ENCODE data around the gene NDUFS6.
A peak's percentile ranks its signal among the peaks of the same experiment; 100 is the strongest.

NDUFS6 gene

DNA sequence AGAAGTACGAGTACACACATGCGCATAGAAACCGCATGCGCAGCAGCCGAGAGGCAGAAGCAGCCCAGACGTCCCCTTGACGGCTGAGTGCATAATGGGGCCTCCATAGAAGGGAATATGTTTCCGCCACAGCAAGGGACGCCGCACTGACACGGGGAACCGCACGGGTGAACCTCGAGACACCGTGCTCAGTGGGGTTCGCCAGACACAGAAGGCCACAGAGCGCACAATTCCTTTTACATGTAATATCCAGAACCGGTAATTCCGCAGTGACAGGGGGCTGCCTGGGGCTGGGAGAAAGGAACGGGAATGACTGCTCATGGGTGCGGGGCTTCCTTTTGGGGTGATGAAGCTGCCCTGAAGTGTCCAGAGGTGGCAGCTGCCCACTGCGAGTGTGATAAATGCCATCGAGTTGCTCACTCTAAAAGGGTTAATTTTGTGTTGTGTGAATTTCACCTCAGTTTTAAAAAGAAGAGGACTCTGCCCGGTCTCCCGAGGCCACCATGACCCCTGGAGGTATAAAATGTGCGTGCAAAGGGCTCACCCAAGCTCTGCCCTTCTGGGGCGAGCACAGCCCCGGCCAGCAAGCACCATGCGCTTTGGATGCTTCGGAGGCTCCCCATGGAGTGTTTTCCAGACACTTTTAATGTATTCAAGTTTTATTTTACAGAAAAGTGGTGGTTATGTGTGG is 31.3 kb upstream of the NDUFS6 start:
- Histone ChIP-seq H2BK12ac (ENCODE audit: low read length) (no peak overlapping the region), H3K36me3 (replicated peaks in 1 of 2; ENCODE audit: control insufficient read depth in 2 of 2, insufficient read depth in 2 of 2, low read length in 2 of 2) (no peaks in the 10 kb centered on the region), H4K8ac (ENCODE audit: low read depth, low read length) (no peak overlapping the region), H3K4ac (ENCODE audit: low read length) (no peak overlapping the region), H3K23ac (ENCODE audit: low read depth, low read length, poor library complexity) (peak overlapping the region; percentile 23), H3K9ac (ENCODE audit: low read depth, low read length, poor library complexity) (no peak overlapping the region), H2BK5ac (ENCODE audit: low read length) (peak overlapping the region; percentile 31), H2AFZ (ENCODE audit: low read length) (no peak overlapping the region), H3K18ac (ENCODE audit: low read length) (peak overlapping the region; percentile 66), H3K9me3 (replicated peaks in 1 of 2; ENCODE audit: control insufficient read depth in 2 of 2, insufficient read depth in 1 of 2, low read depth in 1 of 2, low read length in 2 of 2) (peaks cover 2 to 14% of the 10 kb centered on the region in 2 donors), H3K27ac (replicated peaks; ENCODE audit: low read length) (no peak overlapping the region), H3K79me1 (ENCODE audit: low read depth, low read length) (no peaks in the 10 kb centered on the region), H3K27me3 (ENCODE audit: control insufficient read depth in 3 of 3, insufficient read depth in 3 of 3, low read depth in 1 of 3, low read length in 3 of 3) (no peaks in the 10 kb centered on the region), H2BK15ac (ENCODE audit: low read length) (peak overlapping the region; percentile 86), H3K14ac (ENCODE audit: low read length) (peak overlapping the region; percentile 75), H4K91ac (ENCODE audit: low read depth, low read length, poor library complexity) (no peak overlapping the region), H3K4me2 (ENCODE audit: insufficient read depth, low read length, poor library complexity, severe bottlenecking) (no peak overlapping the region), H2AK5ac (ENCODE audit: low read depth, low read length) (no peak overlapping the region), H3K4me1 (ENCODE audit: control insufficient read depth in 2 of 2, insufficient read depth in 1 of 2, low read depth in 1 of 2, low read length in 2 of 2) (peaks cover 8 to 9% of the 10 kb centered on the region in 2 donors), H3K4me3 (ENCODE audit: low read length in 2 of 2) (no peak overlapping the region), H2BK120ac (ENCODE audit: low read depth, low read length) (no peak overlapping the region)
- WGBS, 2 donors (ENCODE audit: extremely low coverage in 2 of 2, insufficient read length in 2 of 2, insufficient replicate concordance in 1 of 2): no CpG with 5 or more reads among the region's 30 CpGs
- DNase-seq (ENCODE audit: low spot score): no peak

DNA sequence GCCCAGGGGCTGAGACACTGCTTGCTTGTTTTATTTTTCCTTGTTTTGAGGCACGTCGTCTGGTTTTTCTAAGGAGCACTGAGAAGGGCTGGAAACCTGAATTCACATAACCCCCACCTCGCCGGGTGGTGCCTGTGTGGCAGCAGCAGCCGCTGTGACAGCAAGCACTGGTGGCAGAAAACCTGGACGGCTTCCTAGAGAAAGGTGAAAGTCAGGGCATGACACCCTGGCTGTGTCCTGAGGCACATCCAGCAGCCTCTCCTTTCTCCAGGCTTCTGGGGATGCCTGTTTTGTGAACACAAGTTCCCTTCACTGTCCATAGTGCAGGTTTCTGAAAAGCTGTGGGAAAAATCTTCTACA is 30.8 kb upstream of the NDUFS6 start:
- H3K9ac ChIP-seq (ENCODE audit: low read depth, low read length, poor library complexity): no peak overlapping the region
- H3K27me3 ChIP-seq (ENCODE audit: control insufficient read depth in 3 of 3, insufficient read depth in 3 of 3, low read depth in 1 of 3, low read length in 3 of 3): no peaks in the 10 kb centered on the region
- peaks cover 8 to 9% of the 10 kb centered on the region in 2 donors for H3K4me1 ChIP-seq (ENCODE audit: control insufficient read depth in 2 of 2, insufficient read depth in 1 of 2, low read depth in 1 of 2, low read length in 2 of 2)
- H2AK5ac ChIP-seq (ENCODE audit: low read depth, low read length): no peak overlapping the region
- H4K8ac ChIP-seq (ENCODE audit: low read depth, low read length): no peak overlapping the region
- no peak overlapping the region for H3K4me2 ChIP-seq (ENCODE audit: insufficient read depth, low read length, poor library complexity, severe bottlenecking)
- no peaks in the 10 kb centered on the region for H3K79me1 ChIP-seq (ENCODE audit: low read depth, low read length)
- H3K18ac ChIP-seq (ENCODE audit: low read length): no peak overlapping the region
- H3K36me3 ChIP-seq (replicated peaks in 1 of 2; ENCODE audit: control insufficient read depth in 2 of 2, insufficient read depth in 2 of 2, low read length in 2 of 2): no peaks in the 10 kb centered on the region
- H3K4me3 ChIP-seq (ENCODE audit: low read length in 2 of 2): no peak overlapping the region
- DNase-seq (ENCODE audit: low spot score): no peak
- H2BK12ac ChIP-seq (ENCODE audit: low read length): no peak overlapping the region
- no peak overlapping the region for H3K27ac ChIP-seq (replicated peaks; ENCODE audit: low read length)
- H3K23ac ChIP-seq (ENCODE audit: low read depth, low read length, poor library complexity): no peak overlapping the region
- no peak overlapping the region for H3K4ac ChIP-seq (ENCODE audit: low read length)
- H2BK5ac ChIP-seq (ENCODE audit: low read length): no peak overlapping the region
- no peak overlapping the region for H4K91ac ChIP-seq (ENCODE audit: low read depth, low read length, poor library complexity)
- no peak overlapping the region for H2BK120ac ChIP-seq (ENCODE audit: low read depth, low read length)
- no peak overlapping the region for H3K14ac ChIP-seq (ENCODE audit: low read length)
- H2AFZ ChIP-seq (ENCODE audit: low read length): no peak overlapping the region
- no peak overlapping the region for H2BK15ac ChIP-seq (ENCODE audit: low read length)
- H3K9me3 ChIP-seq (replicated peaks in 1 of 2; ENCODE audit: control insufficient read depth in 2 of 2, insufficient read depth in 1 of 2, low read depth in 1 of 2, low read length in 2 of 2): peaks cover 2 to 19% of the 10 kb centered on the region in 2 donors
- no CpG with 5 or more reads among the region's 6 CpGs for WGBS, 2 donors (ENCODE audit: extremely low coverage in 2 of 2, insufficient read length in 2 of 2, insufficient replicate concordance in 1 of 2)

DNA sequence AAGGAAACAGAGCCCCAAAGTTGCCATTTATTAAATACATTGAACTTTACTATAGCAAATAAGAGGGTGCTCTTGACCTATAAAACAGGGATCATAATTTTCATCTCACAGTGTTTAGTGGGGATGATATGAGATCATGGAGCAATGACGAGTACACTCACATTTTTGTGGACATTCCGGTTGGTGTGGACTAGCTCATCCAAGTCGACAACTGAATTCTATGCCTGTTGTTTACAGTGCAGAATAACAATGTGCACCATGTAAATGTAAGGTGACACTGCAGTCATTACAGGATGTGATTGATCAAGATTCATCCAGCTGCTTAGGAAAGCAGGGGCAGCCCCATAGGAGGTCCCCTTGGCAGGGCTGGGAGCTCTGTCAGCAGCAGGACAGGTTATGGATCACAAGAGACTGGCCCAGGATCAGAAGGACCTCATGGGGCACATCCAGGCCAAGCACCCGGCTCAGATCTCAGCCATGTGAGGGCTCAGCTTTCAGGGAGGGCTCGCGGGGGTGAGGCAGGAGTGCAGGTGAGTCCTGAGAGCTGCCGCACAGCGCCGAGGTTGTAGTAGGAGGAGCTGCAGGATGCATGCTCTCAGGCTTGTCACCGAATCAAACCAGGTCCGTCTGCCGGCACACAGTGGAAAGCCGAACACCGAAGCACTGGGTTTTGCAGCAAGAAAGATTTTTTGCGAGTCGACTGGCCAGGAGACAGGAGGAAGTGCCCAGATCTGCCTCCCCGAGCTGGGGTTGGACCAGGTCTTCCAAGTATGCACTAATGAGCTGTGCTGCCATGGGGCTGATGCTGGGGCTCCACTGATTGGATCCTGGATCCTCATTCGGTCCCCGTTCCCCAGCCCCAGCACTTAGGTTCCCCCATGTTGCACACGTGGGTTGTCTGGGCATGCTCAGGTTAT is 29.8 kb upstream of the NDUFS6 start:
- no peak overlapping the region for H3K14ac ChIP-seq (ENCODE audit: low read length)
- H3K36me3 ChIP-seq (replicated peaks in 1 of 2; ENCODE audit: control insufficient read depth in 2 of 2, insufficient read depth in 2 of 2, low read length in 2 of 2): no peaks in the 10 kb centered on the region
- H3K4me3 ChIP-seq (ENCODE audit: low read length in 2 of 2): peak overlapping the region in 1 of 2 donors; percentile 53
- no peak overlapping the region for H3K18ac ChIP-seq (ENCODE audit: low read length)
- H3K9ac ChIP-seq (ENCODE audit: low read depth, low read length, poor library complexity): no peak overlapping the region
- H4K91ac ChIP-seq (ENCODE audit: low read depth, low read length, poor library complexity): no peak overlapping the region
- H3K9me3 ChIP-seq (replicated peaks in 1 of 2; ENCODE audit: control insufficient read depth in 2 of 2, insufficient read depth in 1 of 2, low read depth in 1 of 2, low read length in 2 of 2): peaks cover 0 to 22% of the 10 kb centered on the region in 2 donors
- H3K27me3 ChIP-seq (ENCODE audit: control insufficient read depth in 3 of 3, insufficient read depth in 3 of 3, low read depth in 1 of 3, low read length in 3 of 3): no peaks in the 10 kb centered on the region
- peak overlapping the region; percentile 86 for H4K8ac ChIP-seq (ENCODE audit: low read depth, low read length)
- no peak overlapping the region for H3K23ac ChIP-seq (ENCODE audit: low read depth, low read length, poor library complexity)
- whole genome bisulfite sequencing, 2 donors (ENCODE audit: extremely low coverage in 2 of 2, insufficient read length in 2 of 2, insufficient replicate concordance in 1 of 2): no CpG with 5 or more reads among the region's 20 CpGs
- no peak overlapping the region for H2BK12ac ChIP-seq (ENCODE audit: low read length)
- H2AK5ac ChIP-seq (ENCODE audit: low read depth, low read length): peak overlapping the region; percentile 61
- peaks cover 8 to 9% of the 10 kb centered on the region in 2 donors for H3K4me1 ChIP-seq (ENCODE audit: control insufficient read depth in 2 of 2, insufficient read depth in 1 of 2, low read depth in 1 of 2, low read length in 2 of 2)
- DNase-seq (ENCODE audit: low spot score): no peak
- no peak overlapping the region for H3K27ac ChIP-seq (replicated peaks; ENCODE audit: low read length)
- no peak overlapping the region for H3K4ac ChIP-seq (ENCODE audit: low read length)
- no peak overlapping the region for H2AFZ ChIP-seq (ENCODE audit: low read length)
- no peaks in the 10 kb centered on the region for H3K79me1 ChIP-seq (ENCODE audit: low read depth, low read length)
- H3K4me2 ChIP-seq (ENCODE audit: insufficient read depth, low read length, poor library complexity, severe bottlenecking): no peak overlapping the region
- no peak overlapping the region for H2BK15ac ChIP-seq (ENCODE audit: low read length)
- H2BK5ac ChIP-seq (ENCODE audit: low read length): peak overlapping the region; percentile 48
- H2BK120ac ChIP-seq (ENCODE audit: low read depth, low read length): no peak overlapping the region

DNA sequence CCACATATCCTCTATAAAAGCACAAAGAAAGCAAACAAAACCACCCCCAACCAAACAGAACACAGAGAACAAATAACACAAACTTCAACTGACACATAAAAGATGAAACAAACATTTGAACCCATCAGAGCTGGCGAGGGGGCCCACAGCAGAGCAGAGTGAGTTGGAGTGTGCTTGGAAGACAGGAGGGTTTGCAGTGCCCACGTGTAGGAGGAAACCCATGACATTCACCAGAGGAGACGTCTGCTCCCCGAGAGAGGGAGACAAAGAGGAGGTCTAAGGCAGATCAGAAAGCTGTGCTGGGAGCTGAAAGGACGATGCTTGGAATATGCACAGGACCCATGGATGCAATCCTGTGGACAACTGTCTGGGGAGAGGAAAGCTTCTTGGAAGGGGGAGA is 28.6 kb upstream of the NDUFS6 start:
- H4K8ac ChIP-seq (ENCODE audit: low read depth, low read length): no peak overlapping the region
- peaks cover 0 to 22% of the 10 kb centered on the region in 2 donors for H3K9me3 ChIP-seq (replicated peaks in 1 of 2; ENCODE audit: control insufficient read depth in 2 of 2, insufficient read depth in 1 of 2, low read depth in 1 of 2, low read length in 2 of 2)
- no peak overlapping the region for H2BK15ac ChIP-seq (ENCODE audit: low read length)
- H2BK120ac ChIP-seq (ENCODE audit: low read depth, low read length): no peak overlapping the region
- peaks cover 8 to 9% of the 10 kb centered on the region in 2 donors for H3K4me1 ChIP-seq (ENCODE audit: control insufficient read depth in 2 of 2, insufficient read depth in 1 of 2, low read depth in 1 of 2, low read length in 2 of 2)
- no peak overlapping the region for H3K9ac ChIP-seq (ENCODE audit: low read depth, low read length, poor library complexity)
- H2BK5ac ChIP-seq (ENCODE audit: low read length): no peak overlapping the region
- H3K27ac ChIP-seq (replicated peaks; ENCODE audit: low read length): no peak overlapping the region
- no peaks in the 10 kb centered on the region for H3K27me3 ChIP-seq (ENCODE audit: control insufficient read depth in 3 of 3, insufficient read depth in 3 of 3, low read depth in 1 of 3, low read length in 3 of 3)
- no peak overlapping the region for H2AK5ac ChIP-seq (ENCODE audit: low read depth, low read length)
- DNase-seq (ENCODE audit: low spot score): no peak
- no CpG with 5 or more reads among the region's 5 CpGs for WGBS, 2 donors (ENCODE audit: extremely low coverage in 2 of 2, insufficient read length in 2 of 2, insufficient replicate concordance in 1 of 2)
- peak overlapping the region; percentile 21 for H2AFZ ChIP-seq (ENCODE audit: low read length)
- H3K4me2 ChIP-seq (ENCODE audit: insufficient read depth, low read length, poor library complexity, severe bottlenecking): no peak overlapping the region
- H4K91ac ChIP-seq (ENCODE audit: low read depth, low read length, poor library complexity): no peak overlapping the region
- no peak overlapping the region for H2BK12ac ChIP-seq (ENCODE audit: low read length)
- no peak overlapping the region for H3K18ac ChIP-seq (ENCODE audit: low read length)
- no peak overlapping the region for H3K4ac ChIP-seq (ENCODE audit: low read length)
- no peak overlapping the region for H3K4me3 ChIP-seq (ENCODE audit: low read length in 2 of 2)
- H3K14ac ChIP-seq (ENCODE audit: low read length): peak overlapping the region; percentile 63
- H3K79me1 ChIP-seq (ENCODE audit: low read depth, low read length): no peaks in the 10 kb centered on the region
- H3K23ac ChIP-seq (ENCODE audit: low read depth, low read length, poor library complexity): peak overlapping the region; percentile 44
- H3K36me3 ChIP-seq (replicated peaks in 1 of 2; ENCODE audit: control insufficient read depth in 2 of 2, insufficient read depth in 2 of 2, low read length in 2 of 2): no peaks in the 10 kb centered on the region
